Trophoblast cell (in vitro differentiated cells and primary cell): ENCODE data around the gene GGCX.
A peak's percentile ranks its signal among the peaks of the same experiment; 100 is the strongest.

Source experiments
- DNase-seq, 2 donors: peaks; one replicate each; pipeline ENCODE4 v3.0.0-alpha.2; 2016
- H2AFZ ChIP-seq: 2 replicates; pipeline ENCODE4 v1.6.1; 2013; ENCODE audit warnings: low read length, moderate library complexity, mild to moderate bottlenecking; ENCODE audit not compliant: insufficient read depth, poor library complexity
- H2AK5ac ChIP-seq: 2 replicates; pipeline ENCODE4 v1.6.1; 2013; ENCODE audit warnings: mild to moderate bottlenecking, low read length
- H2BK120ac ChIP-seq: 2 replicates; pipeline ENCODE4 v1.6.1; 2013; ENCODE audit warnings: low read length, mild to moderate bottlenecking, moderate library complexity; ENCODE audit not compliant: insufficient read depth, poor library complexity
- H2BK12ac ChIP-seq: 2 replicates; pipeline ENCODE4 v1.6.1; 2013; ENCODE audit warnings: mild to moderate bottlenecking, low read length, moderate library complexity
- H2BK5ac ChIP-seq: 2 replicates; pipeline ENCODE4 v1.6.1; 2013; ENCODE audit warnings: low read length, low read depth, moderate library complexity, mild to moderate bottlenecking; ENCODE audit not compliant: poor library complexity
- H3K14ac ChIP-seq: 2 replicates; pipeline ENCODE4 v1.6.1; 2013; ENCODE audit warnings: mild to moderate bottlenecking, low read length
- H3K18ac ChIP-seq: 2 replicates; pipeline ENCODE4 v1.6.1; 2013; ENCODE audit warnings: mild to moderate bottlenecking, low read length
- H3K23ac ChIP-seq: 2 replicates; pipeline ENCODE4 v1.6.1; 2013; ENCODE audit warnings: low read length
- H3K27ac ChIP-seq: 2 replicates; pipeline ENCODE4 v1.5.1; 2013; ENCODE audit warnings: low read depth, mild to moderate bottlenecking, inconsistent platforms, low read length, moderate library complexity
- H3K27me3 ChIP-seq: 2 replicates; pipeline ENCODE4 v1.6.1; 2013; ENCODE audit warnings: inconsistent platforms, mild to moderate bottlenecking, low read length, moderate library complexity; ENCODE audit not compliant: insufficient read depth
- H3K36me3 ChIP-seq, 2 experiments: 1 replicate in 1 of 2; 2 replicates in 1 of 2; pipeline ENCODE4 v1.6.1; 2013; ENCODE audit warnings: low read length in 2 of 2, mild to moderate bottlenecking in 2 of 2, moderate library complexity in 1 of 2; ENCODE audit not compliant: insufficient read depth in 2 of 2, control insufficient read depth in 1 of 2
- H3K4ac ChIP-seq: 2 replicates; pipeline ENCODE4 v1.6.1; 2013; ENCODE audit warnings: low read depth, mild to moderate bottlenecking, low read length, moderate library complexity
- H3K4me1 ChIP-seq, 2 experiments: 1 replicate in 1 of 2; 2 replicates in 1 of 2; pipeline ENCODE4 v1.6.1; 2013; ENCODE audit warnings: low read length in 2 of 2, mild to moderate bottlenecking in 2 of 2, moderate library complexity in 1 of 2; ENCODE audit not compliant: insufficient read depth in 2 of 2, control insufficient read depth in 1 of 2
- H3K4me2 ChIP-seq: 2 replicates; pipeline ENCODE4 v1.6.1; 2013; ENCODE audit warnings: inconsistent platforms, mild to moderate bottlenecking, low read length, moderate library complexity
- H3K4me3 ChIP-seq: 2 replicates; pipeline ENCODE4 v1.5.1; 2013; ENCODE audit warnings: mild to moderate bottlenecking, low read depth, low read length, inconsistent platforms
- H3K79me1 ChIP-seq: one replicate; pipeline ENCODE4 v1.6.1; 2013; ENCODE audit warnings: low read length
- H3K79me2 ChIP-seq: 2 replicates; pipeline ENCODE4 v1.6.1; 2013; ENCODE audit warnings: low read length, mild to moderate bottlenecking; ENCODE audit not compliant: control insufficient read depth, insufficient read depth, poor library complexity
- H3K9ac ChIP-seq: 2 replicates; pipeline ENCODE4 v1.6.1; 2013; ENCODE audit warnings: mild to moderate bottlenecking, low read length
- H3K9me3 ChIP-seq: 2 replicates; pipeline ENCODE4 v1.6.1; 2013; ENCODE audit warnings: low read depth, mild to moderate bottlenecking, control low read depth, inconsistent platforms, low read length; ENCODE audit not compliant: insufficient read depth
- H4K12ac ChIP-seq: 2 replicates; pipeline ENCODE4 v1.6.1; 2013; ENCODE audit warnings: low read depth, mild to moderate bottlenecking, low read length, moderate library complexity
- H4K8ac ChIP-seq: 2 replicates; pipeline ENCODE4 v1.6.1; 2013; ENCODE audit warnings: low read depth, mild to moderate bottlenecking, low read length, moderate library complexity
- H4K91ac ChIP-seq: one replicate; pipeline ENCODE4 v1.6.1; 2013; ENCODE audit warnings: low read depth, mild to moderate bottlenecking, low read length, moderate library complexity
- whole genome bisulfite sequencing: extraction: QIAGEN DNeasy Blood & Tissue Kit; methylation state at CpG from one replicate; pipeline ENCODE4 v1.1.7; 2013; ENCODE audit warnings: missing lambda C conversion rate; ENCODE audit not compliant: insufficient read length, insufficient coverage; ENCODE audit errors: extremely low coverage; 5-methylcytosine and 5-hydroxymethylcytosine counted together

The GGCX gene

GRCh38 chr2:85541262-85541661 is 20.0 kb downstream of the GGCX start:
- Histone ChIP-seq H3K4me1 (peaks cover 0 to 7% of the 10 kb centered on the region in 2 experiments), H3K9me3 (peaks cover 2% of the 10 kb centered on the region), H3K4me3 (no peak overlapping the region), H3K4me2 (peak overlapping the region; percentile 57), H2BK120ac (no peak overlapping the region), H3K79me2 (peaks cover 26% of the 10 kb centered on the region), H2BK12ac (no peak overlapping the region), H3K36me3 (peaks cover 9 to 38% of the 10 kb centered on the region in 2 experiments), H3K23ac (no peak overlapping the region), H3K14ac (no peak overlapping the region), H3K4ac (peak overlapping the region; percentile 84), H2AFZ (no peak overlapping the region), H3K27ac (no peak overlapping the region), H4K12ac (no peak overlapping the region), H4K8ac (no peak overlapping the region), H4K91ac (no peak overlapping the region), H3K18ac (no peak overlapping the region), H3K79me1 (peaks cover 21% of the 10 kb centered on the region), H2AK5ac (no peak overlapping the region), H2BK5ac (no peak overlapping the region), H3K9ac (no peak overlapping the region), H3K27me3 (no peaks in the 10 kb centered on the region)
- no CpG with 5 or more reads among the region's 4 CpGs for WGBS
- DNase-seq = no peak

GRCh38 chr2:85540133-85540648 is 21.1 kb downstream of the GGCX start:
- Histone ChIP-seq H2BK12ac (no peak overlapping the region), H2AK5ac (no peak overlapping the region), H3K9ac (peak overlapping the region; percentile 99), H3K23ac (no peak overlapping the region), H3K9me3 (peaks cover 2% of the 10 kb centered on the region), H3K79me1 (peaks cover 21% of the 10 kb centered on the region), H3K4me3 (peak overlapping the region; percentile 96), H3K18ac (no peak overlapping the region), H2BK120ac (no peak overlapping the region), H3K4me2 (peak overlapping the region; percentile 69), H2AFZ (no peak overlapping the region), H3K36me3 (peaks cover 5 to 32% of the 10 kb centered on the region in 2 experiments), H2BK5ac (no peak overlapping the region), H3K4ac (peak overlapping the region; percentile 100), H3K27ac (no peak overlapping the region), H4K12ac (no peak overlapping the region), H4K91ac (no peak overlapping the region), H3K79me2 (peaks cover 26% of the 10 kb centered on the region), H3K27me3 (no peaks in the 10 kb centered on the region), H3K4me1 (peaks cover 0 to 7% of the 10 kb centered on the region in 2 experiments), H4K8ac (no peak overlapping the region), H3K14ac (no peak overlapping the region)
- DNase-seq = no peak
- WGBS = no CpG with 5 or more reads among the region's 11 CpGs

DNA sequence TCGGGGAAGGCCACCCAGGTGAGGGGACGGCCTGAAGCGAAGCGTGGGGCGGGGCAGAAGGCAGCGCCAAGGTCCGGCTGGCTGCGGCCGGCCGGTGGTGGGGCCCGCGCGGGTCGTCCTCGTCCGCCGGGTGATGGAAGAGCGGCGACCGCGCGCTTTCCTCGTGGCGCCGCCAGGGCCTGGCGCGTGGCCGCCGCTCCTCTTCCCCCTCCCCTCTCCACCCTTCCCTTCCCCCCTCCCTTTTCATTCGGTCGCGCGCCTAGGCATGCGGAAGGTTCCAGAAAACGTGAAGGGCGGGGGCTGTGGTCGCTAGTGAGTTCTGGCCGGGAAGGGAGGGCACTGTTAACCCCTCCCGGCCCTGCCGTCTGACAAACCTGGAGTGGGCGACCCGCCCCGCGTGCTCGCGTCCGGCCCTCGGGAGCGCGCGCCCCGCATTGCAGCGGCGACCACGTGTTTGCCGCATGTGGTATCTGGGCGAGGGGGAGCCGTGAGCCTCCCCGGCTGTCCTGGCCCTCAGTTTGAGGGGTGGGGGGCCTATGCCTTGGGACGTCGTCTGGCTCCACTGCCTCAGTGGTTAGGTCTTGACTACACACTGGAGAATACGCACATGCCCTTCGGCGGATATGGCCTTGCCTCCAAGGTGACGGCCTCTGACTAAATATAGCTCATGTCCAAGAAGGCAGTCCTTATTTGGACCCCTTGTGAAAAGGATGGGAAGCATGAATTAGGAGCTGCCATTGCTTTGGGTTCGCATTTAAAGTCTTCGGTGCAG is 21.7 kb downstream of the GGCX start:
- peak overlapping the region; percentile 98 for H4K91ac ChIP-seq
- H2BK5ac ChIP-seq = peak overlapping the region; percentile 95

GRCh38 chr2:85538507-85539360 is 22.6 kb downstream of the GGCX start, which contains the start of gene MAT2A:
Gene MAT2A, plus strand, starts transcription at chr2:85539168. Its CDS starts 120 bp downstream, at chr2:85539288.
- Histone ChIP-seq H3K4ac (peak within 1 kb of the TSS; percentile 100), H4K12ac (peak within 1 kb of the TSS; percentile 95), H3K27ac (peak within 1 kb of the TSS; percentile 99), H3K4me3 (peak within 1 kb of the TSS; percentile 96), H3K79me1 (peaks cover 21% of the 10 kb centered on the region), H3K18ac (peak within 1 kb of the TSS; percentile 100), H2AK5ac (peak within 1 kb of the TSS; percentile 100), H3K79me2 (peaks cover 26% of the 10 kb centered on the region), H3K14ac (peak within 1 kb of the TSS; percentile 100), H3K27me3 (no peaks in the 10 kb centered on the region), H3K23ac (no peak within 1 kb of the TSS), H2BK12ac (peak within 1 kb of the TSS; percentile 86), H4K8ac (peak within 1 kb of the TSS; percentile 95), H2AFZ (peak within 1 kb of the TSS; percentile 94), H3K9ac (peak within 1 kb of the TSS; percentile 99), H3K36me3 (peaks cover 3 to 22% of the 10 kb centered on the region in 2 experiments), H3K4me2 (peak within 1 kb of the TSS; percentile 69), H3K4me1 (peaks cover 0 to 7% of the 10 kb centered on the region in 2 experiments), H2BK5ac (peak within 1 kb of the TSS; percentile 97), H4K91ac (peak within 1 kb of the TSS; percentile 98), H3K9me3 (peaks cover 2% of the 10 kb centered on the region), H2BK120ac (peak within 1 kb of the TSS; percentile 93)
- peak; percentile 89 to 94 for DNase-seq
- no CpG with 5 or more reads among the region's 92 CpGs for WGBS

More for the DNA sequence above, 21.7 kb downstream of the GGCX start:
- peak overlapping the region; percentile 100 for H2AK5ac ChIP-seq
- peaks cover 26% of the 10 kb centered on the region for H3K79me2 ChIP-seq
- H3K18ac ChIP-seq = peak overlapping the region; percentile 100
- H3K4me3 ChIP-seq = peak overlapping the region; percentile 96
- peak overlapping the region; percentile 95 for H4K12ac ChIP-seq
- WGBS = no CpG with 5 or more reads among the region's 67 CpGs
- peaks cover 0 to 7% of the 10 kb centered on the region in 2 experiments for H3K4me1 ChIP-seq
- H2BK12ac ChIP-seq = peak overlapping the region; percentile 86
- H3K79me1 ChIP-seq = peaks cover 21% of the 10 kb centered on the region
- peak overlapping the region; percentile 69 for H3K4me2 ChIP-seq
- H3K4ac ChIP-seq = peak overlapping the region; percentile 100
- H3K14ac ChIP-seq = peak overlapping the region; percentile 100
- H2BK120ac ChIP-seq = peak overlapping the region; percentile 93
- H4K8ac ChIP-seq = peak overlapping the region; percentile 91
- H3K36me3 ChIP-seq = peaks cover 3 to 27% of the 10 kb centered on the region in 2 experiments
- H3K27me3 ChIP-seq = no peaks in the 10 kb centered on the region
- peak overlapping the region; percentile 79 for H3K27ac ChIP-seq
- peak overlapping the region; percentile 99 for H3K9ac ChIP-seq
- peak in 1 of 2 donors; percentile 43 for DNase-seq
- H2AFZ ChIP-seq = peak overlapping the region; percentile 88
- H3K23ac ChIP-seq = no peak overlapping the region
- peaks cover 2% of the 10 kb centered on the region for H3K9me3 ChIP-seq
